NCI-H1105 treated with DMSO at 0.1 percent for 48 hours (cell line): ENCODE data around the gene RPS6KL1.
"Not testable (repeated sequence)": the region's sequence is repeated elsewhere in the genome, so short reads cannot be mapped to it uniquely, and the experiment has no call there.

Experiments
- DNase-seq: peaks from one replicate; lab custom pipeline; 2025; lab: John Stamatoyannopoulos, UW

The RPS6KL1 gene

DNA sequence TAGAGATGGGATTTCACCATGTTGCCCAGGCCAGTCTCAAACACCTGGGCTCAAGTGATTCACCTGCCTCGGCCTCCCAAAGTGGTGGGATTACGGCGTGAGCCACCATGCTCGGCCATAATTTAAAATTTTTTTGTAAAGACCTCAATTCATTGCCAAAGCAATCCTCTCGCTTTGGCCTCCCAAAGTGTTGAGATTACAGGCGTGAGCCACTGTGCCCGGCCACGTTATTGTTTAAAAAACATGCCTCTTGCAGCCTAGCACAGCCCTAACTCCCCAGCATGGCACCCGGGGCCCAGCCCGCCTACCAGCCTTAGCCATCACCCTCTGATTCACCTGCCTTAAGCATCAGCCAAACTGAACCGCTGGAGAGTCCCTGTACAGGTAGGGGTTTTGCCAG lies 13.1 kb upstream of the RPS6KL1 start:
- no peak for DNase-seq

DNA sequence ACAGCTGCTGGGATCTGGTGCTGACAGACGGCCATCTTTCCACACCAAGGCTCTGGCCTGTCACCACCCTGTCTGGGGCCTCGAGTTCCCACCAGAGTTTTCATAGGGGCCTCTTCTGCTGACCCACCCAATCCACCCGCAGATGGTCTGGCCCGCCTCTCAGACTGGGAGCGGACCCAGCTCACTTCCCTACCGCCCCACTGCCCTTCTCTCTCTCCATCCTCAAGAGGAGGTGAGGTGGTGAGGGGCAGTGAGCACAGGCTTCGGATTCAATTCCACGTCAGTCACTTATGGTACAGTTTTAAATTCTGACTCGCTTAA lies 12.3 kb upstream of the RPS6KL1 start:
- no peak for DNase-seq

DNA sequence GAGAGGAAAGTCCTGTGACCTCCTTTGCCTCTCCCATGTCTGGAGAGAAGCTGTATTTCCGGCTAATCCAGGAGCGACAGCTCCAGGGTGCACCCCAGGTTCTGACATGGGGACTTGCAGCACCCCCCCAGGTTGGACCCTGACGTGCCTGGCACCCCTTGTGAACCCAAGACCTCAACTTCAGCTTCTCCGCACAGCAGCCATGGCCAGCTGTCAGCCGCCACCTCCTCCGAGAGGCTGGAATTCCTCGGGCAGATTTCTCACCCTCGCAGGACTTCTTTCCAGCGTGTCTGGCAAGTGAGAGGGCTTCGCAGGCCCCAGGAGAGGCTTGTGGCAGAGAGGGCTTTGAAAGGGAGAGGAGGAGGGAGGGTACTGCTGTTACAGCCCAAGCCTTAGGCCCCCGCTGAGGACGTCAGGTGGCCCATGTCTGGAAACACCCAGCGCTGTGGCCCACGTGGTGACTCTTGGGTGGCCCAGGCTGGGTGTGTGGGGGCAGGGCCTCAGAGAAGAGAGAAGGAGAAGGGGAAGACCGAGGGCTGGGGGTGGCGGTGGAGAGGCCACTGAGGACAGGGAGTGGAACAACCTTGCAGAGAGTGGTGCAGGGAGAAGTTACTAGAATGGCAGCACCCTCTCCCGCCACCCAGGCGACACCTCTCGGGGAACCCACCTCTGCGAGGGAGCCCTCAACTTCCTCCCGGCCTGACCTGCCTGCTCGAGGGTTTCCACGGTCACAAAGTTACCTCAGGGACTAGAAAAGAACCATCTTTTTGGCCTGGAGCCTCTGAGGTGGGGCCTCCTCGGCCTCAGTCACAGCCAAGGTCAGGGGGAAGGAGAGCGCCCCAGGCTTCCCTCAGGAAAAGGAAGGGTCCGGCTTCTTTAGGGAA lies 11.7 kb upstream of the RPS6KL1 start:
- DNase-seq = no peak

DNA sequence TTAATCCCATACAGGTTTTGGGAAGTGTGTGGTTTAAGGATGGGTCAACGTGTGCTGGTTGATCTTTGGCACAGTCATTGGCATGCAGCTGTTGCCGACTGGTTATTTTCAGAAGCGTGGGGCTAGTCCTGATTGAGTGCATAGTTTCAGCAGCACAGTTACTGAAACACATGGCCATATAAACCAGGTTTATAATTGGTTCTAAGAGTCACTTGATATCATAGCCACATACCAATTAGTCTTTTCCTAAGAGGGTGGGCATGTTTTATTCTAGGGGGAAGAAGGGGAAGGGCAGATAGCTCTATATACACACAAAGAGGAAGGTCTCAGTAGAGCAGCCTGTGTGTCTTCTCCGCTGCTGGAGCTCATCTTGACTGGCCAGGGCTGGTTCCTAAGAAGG lies 11.0 kb upstream of the RPS6KL1 start:
- no peak for DNase-seq

DNA sequence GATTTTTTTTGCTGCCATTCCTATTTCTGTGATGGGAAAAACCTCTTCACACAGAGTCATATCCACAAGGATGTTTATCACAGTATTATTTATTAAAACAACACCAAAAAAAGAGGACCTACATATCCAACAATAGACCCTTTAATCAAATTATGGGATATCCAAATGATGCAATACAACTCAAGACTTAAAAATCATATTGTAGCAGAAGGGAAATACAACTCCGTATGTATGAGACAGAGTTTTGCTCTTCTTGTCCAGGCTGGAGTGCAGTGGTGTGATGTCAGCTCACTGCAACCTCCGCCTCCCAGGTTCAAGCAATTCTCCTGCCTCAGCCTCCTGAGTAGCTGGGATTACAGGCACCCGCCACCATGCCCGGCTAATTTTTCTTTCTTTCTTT lies 9.9 kb upstream of the RPS6KL1 start:
- DNase-seq = not testable (repeated sequence)

DNA sequence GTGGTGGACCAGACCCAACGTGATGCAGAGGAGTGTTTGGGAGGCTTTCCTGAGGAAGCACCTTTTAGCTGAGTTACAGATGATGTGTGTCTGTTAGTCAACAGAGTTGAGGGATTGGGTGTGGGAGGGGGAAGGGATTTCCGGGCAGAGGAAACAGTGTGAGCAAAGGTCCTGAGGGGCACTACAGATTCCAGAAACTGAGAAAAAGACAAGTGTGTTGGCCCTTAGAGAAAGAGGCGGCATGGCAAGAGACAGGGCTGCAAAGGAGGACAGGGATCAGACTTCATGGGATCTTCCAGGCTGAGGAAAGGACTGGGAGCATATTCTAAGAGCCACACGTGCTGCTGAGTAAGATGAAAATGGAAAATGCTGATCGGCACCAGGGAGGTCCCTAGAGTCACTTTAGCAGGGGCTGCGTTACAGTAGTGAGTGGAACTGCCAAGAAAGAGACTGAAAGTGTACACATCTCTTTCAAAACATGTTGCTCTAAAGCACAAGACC lies 9.4 kb upstream of the RPS6KL1 start:
- DNase-seq = no peak

DNA sequence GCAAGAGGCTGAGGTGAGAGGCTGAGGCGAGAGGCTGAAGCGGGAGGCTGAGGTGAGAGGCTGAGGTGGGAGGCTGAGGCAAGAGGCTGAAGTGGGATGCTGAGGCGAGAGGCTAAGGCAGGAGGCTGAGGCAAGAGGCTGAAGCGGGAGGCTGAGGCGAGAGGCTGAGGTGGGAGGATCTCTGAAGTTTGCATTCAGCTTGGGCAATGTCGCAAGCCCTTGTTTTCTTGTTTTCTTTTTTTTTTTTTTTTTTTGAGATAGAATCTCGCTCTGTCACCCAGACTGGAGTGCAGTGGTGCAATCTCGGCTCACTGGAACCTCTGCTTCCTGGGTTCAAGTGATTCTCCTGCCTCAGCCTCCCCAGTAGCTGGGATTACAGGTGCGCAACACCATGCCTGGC lies 8.7 kb upstream of the RPS6KL1 start:
- not testable (repeated sequence) for DNase-seq

DNA sequence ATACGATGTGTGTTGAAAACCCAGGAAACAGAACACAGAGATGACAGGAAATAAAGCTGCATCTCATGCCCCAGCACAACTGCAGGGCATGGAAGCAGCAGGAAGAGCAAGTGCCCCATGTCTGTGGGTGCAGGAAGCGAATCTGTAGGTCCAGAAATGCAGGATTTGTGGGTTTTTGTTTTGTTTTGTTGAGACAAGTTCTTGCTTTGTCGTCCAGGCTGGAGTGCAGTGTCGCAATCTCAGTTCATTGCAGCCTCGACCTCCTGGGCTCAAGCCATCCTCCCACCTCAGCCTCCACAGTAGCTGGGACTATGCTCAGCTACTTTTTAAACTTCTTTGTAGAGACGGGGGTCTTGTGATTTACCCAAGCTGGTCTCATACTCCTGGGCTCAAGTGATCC lies 6.2 kb upstream of the RPS6KL1 start:
- no peak for DNase-seq

DNA sequence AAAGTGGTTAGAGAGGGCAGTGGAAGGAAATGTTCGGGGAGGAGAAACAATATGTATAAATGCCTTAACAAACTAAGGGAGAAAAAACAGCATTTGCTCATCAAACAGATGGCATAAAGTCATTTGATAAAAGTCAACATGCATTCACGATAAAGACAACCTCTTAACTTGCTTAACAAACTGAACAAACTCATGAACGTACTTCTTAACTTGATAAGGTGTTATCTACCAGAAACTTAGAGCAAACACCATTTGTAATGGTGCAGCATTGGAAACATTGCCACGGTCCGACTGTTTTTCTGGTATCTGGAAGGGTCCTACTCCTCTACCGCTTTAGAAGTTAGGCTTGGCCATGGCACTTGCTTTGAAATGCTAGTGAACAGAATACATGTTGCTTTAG lies 4.2 kb upstream of the RPS6KL1 start:
- DNase-seq = no peak

DNA sequence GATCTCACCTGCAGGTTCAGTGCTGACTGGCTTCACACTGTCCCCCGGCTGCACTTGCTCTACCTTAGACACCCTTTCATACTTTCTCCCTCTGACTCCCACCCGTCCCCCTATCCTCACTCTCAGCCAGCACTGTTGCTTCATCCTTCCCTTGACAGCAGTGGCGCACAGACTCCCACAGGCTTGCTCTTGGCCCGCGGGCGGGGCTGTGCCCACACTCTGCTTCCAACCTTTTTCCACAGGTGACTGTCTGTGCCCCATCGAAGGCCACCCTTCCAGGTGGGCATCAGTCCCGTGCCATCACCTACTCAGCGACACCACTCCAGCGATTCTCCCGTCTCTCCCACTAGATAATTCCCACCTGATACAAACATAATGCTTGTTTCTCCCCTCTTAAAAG lies 1.0 kb upstream of the RPS6KL1 start:
- DNase-seq = no peak

DNA sequence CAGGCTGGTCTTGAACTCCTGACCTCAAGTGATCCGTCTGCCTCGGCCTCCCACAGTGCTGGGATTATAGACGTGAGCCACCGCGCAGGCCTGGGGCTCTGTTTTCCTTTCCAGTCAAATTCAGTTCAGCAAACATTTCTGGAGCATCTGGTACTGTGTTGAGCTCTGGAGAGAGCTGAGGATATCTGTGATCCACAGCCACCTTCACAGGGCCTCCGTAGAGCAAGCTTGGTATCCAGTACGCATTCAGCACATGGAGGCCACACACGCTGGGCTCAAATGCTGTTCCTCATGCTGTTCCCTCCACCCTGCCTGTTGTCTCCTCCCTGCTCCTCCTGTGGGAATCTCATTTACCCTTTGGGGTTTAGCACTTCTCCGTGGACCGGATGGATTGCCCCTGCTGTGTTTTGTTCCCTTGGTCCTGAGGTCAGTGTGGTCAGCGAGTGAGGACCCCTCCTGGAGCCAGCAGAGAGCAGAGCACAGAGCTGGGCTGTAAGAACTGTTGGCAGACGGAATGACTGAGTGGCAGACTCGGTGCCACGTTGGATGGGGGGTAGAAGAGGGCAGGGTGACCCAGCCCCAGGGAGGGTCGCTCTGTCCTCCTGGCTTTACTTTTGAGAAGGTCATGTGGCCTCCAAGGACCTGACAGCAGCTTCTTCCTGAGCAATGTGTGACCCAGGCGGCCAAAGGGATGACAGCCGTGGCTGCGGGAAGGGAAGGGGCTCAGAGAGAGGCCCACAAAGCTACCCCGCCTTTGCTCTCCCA lies 891 bp downstream of the RPS6KL1 start:
- DNase-seq = no peak

DNA sequence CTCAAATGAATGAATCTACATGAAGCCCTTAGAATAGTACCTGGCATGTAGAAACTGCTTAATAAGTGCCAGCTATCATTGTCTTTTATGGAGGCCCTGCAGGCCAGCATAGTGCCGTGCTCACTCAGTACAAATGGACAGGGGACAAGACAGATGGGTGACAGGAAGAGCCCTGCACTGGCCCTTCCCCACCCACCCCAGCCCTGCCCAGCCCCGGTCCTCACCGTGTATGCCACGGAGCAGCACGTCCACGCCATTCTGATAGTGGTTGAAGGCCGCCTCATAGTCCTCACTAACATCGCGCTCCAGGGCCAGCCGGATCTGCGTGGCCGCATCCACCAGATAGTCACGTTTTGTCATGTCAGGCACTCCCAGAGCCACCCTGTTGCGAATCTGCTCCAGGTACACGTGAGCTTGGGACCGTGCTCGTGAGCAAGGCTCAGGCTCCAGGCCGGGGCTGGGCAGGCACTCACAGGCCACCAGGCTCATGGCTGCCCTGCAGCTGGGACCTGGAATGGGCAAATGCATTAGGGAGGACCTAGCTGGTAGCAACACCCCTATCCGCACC lies 1.9 kb downstream of the RPS6KL1 start:
- no peak for DNase-seq

DNA sequence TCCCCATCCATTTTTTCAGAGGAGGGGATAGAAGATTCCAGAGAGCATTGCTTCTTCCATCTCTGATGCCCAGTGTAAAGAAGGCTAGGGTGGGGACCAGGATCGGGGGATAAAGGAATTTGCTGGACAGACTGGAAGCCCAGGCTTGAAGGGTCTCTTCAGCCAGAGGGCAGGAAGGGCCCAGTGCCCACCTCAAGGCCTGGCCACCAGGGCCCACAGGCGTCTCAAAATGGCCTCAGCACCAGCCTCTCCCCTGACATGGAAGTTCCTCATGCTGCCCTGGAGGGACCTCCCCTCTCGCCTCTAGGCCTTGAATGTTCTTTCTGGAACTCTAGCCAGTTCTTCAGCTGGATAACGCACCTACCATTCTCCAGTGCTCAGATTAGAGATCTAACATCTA lies 2.8 kb downstream of the RPS6KL1 start:
- no peak for DNase-seq

DNA sequence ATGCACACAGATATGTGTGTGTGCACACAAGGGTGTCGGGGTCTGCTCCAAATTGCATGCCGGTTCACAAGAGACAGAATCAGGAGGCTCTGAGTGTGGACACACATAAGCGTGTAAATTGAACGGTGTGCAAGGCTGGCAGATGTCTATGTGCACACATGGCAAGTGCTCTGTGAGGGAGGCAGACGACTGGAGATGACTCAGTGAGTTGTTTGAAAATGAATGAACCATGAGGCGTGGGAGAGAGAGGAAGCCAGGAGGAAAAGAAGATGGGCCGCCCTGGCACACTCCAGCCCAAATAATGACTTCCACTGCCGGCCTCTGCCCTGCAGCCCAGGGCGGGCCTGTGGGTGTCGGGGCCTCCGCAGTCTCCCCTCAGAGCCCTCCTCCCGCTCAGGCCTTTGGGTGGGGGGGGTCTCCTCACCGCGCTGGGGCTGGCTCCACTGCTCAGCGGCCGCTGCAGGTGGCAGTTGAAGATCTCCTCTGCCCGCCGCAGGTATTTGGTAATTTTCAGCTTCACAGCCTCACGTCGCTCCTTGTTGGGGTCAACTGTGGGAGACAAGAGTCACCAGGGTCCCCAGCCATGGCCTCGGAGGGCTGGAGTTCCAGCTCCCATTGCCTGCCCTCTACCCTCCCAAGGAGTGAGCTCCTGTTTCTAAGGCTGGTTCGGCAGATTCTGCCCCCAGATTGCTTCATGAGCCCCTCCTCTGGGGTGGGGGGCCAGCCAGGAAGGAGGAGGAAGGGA lies 3.5 kb downstream of the RPS6KL1 start:
- DNase-seq = no peak

DNA sequence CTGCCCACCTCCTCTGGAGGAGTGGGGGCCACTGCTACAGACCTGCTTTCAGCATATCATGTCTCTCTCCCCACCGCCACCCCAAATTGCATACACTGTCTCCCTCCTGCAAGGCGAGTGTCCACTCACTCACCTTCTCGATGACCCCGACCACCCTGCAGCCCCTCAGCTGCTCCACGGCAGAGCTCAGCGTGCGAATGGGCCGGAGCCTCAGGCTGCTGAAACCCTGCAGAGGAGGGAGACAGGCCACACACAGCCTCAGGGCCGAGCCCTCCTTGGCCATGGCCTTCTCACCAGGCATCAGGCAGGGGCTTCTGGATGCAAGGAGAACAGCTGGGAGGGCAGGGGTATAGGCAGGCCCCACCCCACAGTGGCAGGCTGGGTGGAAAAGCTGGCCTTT lies 4.7 kb downstream of the RPS6KL1 start:
- no peak for DNase-seq

DNA sequence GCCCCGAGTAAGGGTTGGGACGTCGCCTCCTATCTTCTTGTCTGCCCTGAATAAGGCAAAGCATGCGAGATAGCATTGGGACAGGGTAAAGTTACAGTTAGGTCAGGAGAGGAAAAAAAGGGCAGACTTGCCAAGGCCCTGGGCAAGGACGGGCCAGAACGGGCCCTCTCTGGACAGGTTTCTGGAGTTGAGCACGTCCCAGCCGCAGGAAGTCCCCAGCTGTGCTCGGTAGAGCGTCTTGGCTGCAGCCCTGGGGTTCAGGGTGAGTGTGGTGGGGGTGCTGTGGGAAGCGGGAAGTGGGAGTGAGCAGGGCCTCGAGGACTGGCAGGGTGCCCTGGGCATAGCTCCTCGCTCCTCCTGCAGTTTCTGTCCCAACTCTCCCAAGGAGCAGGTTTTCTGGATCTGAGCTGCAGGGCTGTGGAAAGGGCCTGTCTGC lies 5.4 kb downstream of the RPS6KL1 start:
- DNase-seq = no peak

DNA sequence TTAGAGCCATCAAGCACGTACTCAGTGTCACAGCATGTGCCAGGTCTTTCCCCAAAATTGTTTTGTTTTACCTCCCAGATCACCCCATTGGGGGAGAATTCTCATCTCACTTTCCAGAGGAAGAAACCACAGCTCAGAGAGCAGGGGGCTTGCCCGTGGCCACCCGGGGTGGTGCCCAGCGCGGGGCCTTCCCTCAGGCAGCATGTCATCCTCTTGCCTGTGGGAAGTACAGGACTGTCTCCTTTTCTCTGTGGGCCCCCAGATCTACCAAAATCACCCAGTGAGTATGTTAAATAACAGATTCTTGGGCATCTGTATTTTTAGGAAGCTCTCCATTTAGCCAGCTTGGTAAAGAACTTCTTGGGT lies 5.9 kb downstream of the RPS6KL1 start:
- no peak for DNase-seq

DNA sequence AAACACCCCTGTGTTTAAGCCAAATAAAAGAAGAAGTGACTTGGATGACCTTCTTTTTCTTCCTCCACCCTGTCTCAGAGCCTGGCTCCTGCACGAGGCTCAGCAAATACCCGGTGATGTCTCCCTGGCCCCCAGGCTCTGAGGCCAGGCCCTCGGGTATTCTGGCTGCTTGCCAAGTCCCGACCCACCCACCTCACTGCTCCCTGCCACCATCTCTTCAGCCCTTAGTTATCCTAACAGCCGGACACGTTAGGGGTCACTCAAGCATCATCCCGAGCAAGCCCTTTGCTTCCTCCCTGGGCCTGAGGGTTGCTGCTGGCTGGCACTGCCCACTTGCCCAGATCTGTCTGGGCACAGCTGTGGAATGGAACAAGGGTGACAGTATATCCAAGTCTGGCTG lies 7.2 kb downstream of the RPS6KL1 start:
- DNase-seq = no peak

DNA sequence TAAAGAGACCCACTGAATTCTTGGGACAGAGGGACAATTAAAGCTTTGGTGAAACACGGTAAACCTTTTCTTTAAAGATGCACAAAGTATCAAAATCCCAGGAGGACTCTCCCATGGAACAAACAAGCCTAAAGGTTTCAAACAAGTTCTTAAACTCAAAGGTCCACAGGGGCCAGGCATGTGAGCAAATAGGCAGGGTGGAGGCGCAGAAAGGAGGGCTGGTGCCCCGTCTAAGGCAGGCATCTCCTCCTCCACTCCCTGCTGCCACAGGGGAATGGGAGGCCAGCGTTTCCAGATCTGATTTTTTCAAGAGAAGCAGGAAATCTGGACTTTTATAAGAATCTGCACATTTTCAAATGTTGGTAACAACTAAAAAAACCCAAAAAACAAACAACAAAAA lies 7.6 kb downstream of the RPS6KL1 start:
- DNase-seq = no peak

DNA sequence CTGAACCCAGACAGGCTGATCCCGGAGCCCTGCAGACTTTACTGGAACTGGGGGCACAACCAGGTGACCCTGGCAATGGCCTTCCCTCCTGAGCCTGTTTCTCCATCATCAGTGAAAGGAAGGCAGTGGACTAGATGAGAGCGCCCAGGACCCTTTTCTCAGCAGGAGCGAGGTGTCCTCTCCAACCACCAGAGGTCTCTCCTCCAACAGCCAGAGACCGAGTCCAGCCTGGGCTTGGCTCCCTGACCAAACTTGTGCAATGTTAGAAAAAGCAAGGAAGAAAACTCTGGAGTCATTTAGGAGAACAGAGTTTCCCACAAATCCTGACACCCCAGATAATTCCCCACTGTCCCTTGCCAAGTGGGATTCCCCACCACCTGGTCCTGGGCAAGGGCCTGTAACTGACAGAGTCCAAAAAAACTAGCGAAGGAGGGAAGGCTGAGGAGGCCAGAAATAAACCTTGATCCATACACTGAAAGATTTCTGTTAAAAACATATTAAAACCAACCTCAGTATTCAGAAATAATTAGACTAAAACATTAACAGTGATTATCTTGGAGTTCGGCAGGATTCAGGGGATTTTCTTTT lies 9.0 kb downstream of the RPS6KL1 start:
- DNase-seq = no peak

DNA sequence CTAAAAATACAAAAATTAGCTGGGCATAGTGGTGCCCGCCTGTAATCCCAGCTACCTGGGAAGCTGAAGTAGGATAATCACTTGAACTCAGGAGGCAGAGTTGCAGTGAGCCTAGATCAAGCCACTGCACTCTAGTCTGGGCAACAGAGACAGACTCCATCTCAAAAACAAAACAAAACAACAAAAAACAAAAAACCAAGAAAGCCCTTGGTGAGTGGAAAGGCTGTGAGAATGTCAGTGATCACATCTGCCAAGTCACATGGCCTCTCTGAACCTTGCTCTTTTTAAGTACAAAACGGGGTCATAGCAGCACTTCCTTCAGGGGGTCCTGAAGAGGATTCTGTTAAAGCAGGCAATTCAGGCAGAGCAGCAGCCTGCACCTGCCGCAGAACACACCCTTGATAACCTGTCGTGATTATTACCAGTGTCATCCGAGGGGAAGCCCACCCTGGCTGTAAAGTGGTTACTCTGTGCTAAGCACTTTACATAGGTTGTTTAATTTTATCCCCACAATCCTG lies 9.6 kb downstream of the RPS6KL1 start:
- no peak for DNase-seq

DNA sequence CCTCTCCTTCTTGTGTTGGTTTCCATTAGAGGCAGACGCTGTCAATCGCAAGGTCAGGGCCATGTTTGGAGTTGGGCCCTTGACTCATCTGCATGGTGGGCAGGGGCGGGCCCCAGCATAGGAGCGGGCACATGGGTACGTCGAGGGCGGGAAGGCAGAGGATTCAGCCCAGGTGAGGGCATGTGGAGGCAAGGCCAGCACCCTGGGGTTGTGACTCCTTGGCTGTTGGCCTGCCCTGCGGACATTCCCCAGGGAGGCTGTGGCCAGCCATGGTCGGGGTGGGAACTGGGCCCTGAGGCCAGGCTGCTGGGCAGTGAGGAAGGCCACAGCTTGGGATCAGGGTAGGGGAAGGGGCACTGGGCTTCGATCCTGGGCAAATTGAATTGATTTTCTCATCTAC lies 10.3 kb downstream of the RPS6KL1 start:
- DNase-seq = no peak
